Kidney epithelial cell (primary cell): ENCODE measurements around the gene MGMT. TPM values are rescaled to one million over a fixed set of nuclear protein-coding genes. Genes with fewer than 3 reads are reported as not detected.

ENCODE experiments used
- DNase-seq: peaks from one replicate; pipeline ENCODE4 v3.0.0-alpha.2; 2010; ENCODE audit warnings: low read depth
- H3K27me3 ChIP-seq: 2 replicates; pipeline ENCODE4 v1.6.0; 2011; ENCODE audit warnings: low read length; ENCODE audit not compliant: control insufficient read depth, insufficient read depth
- H3K36me3 ChIP-seq: 2 replicates; pipeline ENCODE4 v1.5.1; 2011; ENCODE audit warnings: low read length; ENCODE audit not compliant: control insufficient read depth, insufficient read depth
- H3K4me3 ChIP-seq: 2 replicates; pipeline ENCODE4 v1.5.1; 2011; ENCODE audit warnings: low read depth, mild to moderate bottlenecking, control low read depth, low read length
- CTCF ChIP-seq: IDR thresholded peaks from 2 replicates; pipeline ENCODE4 v1.5.1; 2011; ENCODE audit warnings: mild to moderate bottlenecking, moderate library complexity, low read length, control low read depth, inconsistent platforms; ENCODE audit not compliant: insufficient read depth, poor library complexity, severe bottlenecking
- total RNA-seq: library from RNA; depleted of rRNA; stranded (reverse); fragments of >200 nt; gene quantifications from 2 replicates; pipeline ENCODE4 v1.2.3, GENCODE V29; 2015

MGMT gene
- total RNA-seq, 1 donor from 2014 or later: 36.1 TPM

GRCh38 chr10:129792141-129792540 lies 325.1 kb downstream of the MGMT start:
- no peak overlapping the region for H3K4me3 ChIP-seq
- no peak for TF ChIP-seq CTCF
- no peaks in the 10 kb centered on the region for H3K27me3 ChIP-seq
- H3K36me3 ChIP-seq: no peaks in the 10 kb centered on the region
- no peak for DNase-seq

GRCh38 chr10:129792864-129793263 lies 325.8 kb downstream of the MGMT start:
- Histone ChIP-seq H3K36me3 (no peaks in the 10 kb centered on the region), H3K4me3 (no peak overlapping the region), H3K27me3 (no peaks in the 10 kb centered on the region)
- no peak for TF ChIP-seq CTCF
- DNase-seq: no peak

- DNase-seq: no peak
- Histone ChIP-seq H3K4me3 (no peak overlapping the region), H3K27me3 (no peaks in the 10 kb centered on the region), H3K36me3 (no peaks in the 10 kb centered on the region)
- TF ChIP-seq CTCF: no peak
Measured at GRCh38 chr10:129793479-129793878, 326.4 kb downstream of the MGMT start.

GRCh38 chr10:129793996-129794395 lies 327.0 kb downstream of the MGMT start:
- TF ChIP-seq CTCF: no peak
- Histone ChIP-seq H3K4me3 (no peak overlapping the region), H3K27me3 (no peaks in the 10 kb centered on the region), H3K36me3 (no peaks in the 10 kb centered on the region)
- no peak for DNase-seq

GRCh38 chr10:129796710-129797420 lies 329.8 kb downstream of the MGMT start:
- no peaks in the 10 kb centered on the region for H3K36me3 ChIP-seq
- H3K27me3 ChIP-seq: no peaks in the 10 kb centered on the region
- H3K4me3 ChIP-seq: no peak overlapping the region
- no peak for DNase-seq
- no peak for TF ChIP-seq CTCF

- Histone ChIP-seq H3K4me3 (no peak overlapping the region), H3K27me3 (no peaks in the 10 kb centered on the region), H3K36me3 (no peaks in the 10 kb centered on the region)
- TF ChIP-seq CTCF: no peak
- DNase-seq: no peak
Measured at GRCh38 chr10:129799942-129800341, 332.9 kb downstream of the MGMT start.
